Endothelial cell of umbilical vein (primary cell): ENCODE results near the gene DENND1C. TPM values are rescaled to one million over a fixed set of nuclear protein-coding genes. Genes with fewer than 3 reads are reported as not detected.

Source experiments
- BruUV-seq: library from RNA; stranded (reverse); fragments of 400-500 nt; replicated peaks from 2 replicates; lab custom pipeline; 2021; lab: Mats Ljungman, UMichigan
- CTCF ChIA-PET: fragments of 300-600, 350-600 bp; sonication (Branson Sonifier 250); formaldehyde crosslinking; loops from one replicate; lab custom pipeline; 2021; ENCODE audit warnings: antibody characterized with exemption, inconsistent platforms; lab: Charles Lee
- POLR2A ChIA-PET: fragments of 300-600, 350-600 bp; sonication (Branson Sonifier 250); formaldehyde crosslinking; loops from one replicate; lab custom pipeline; 2021; ENCODE audit warnings: antibody characterized with exemption, inconsistent platforms; lab: Charles Lee
- DNase-seq: peaks from one replicate; pipeline ENCODE4 v3.0.0-alpha.2; 2011; ENCODE audit warnings: low read depth, low spot score
- FAIRE-seq: peaks from 2 replicates; lab custom pipeline; 2011; peaks lifted over from hg19 to GRCh38; lab: Jason Lieb, UNC
- H2AFZ ChIP-seq: 2 replicates; pipeline ENCODE4 v1.6.0; 2012; ENCODE audit warnings: low read depth, low read length, control low read depth, inconsistent platforms
- H3K27ac ChIP-seq: 2 replicates; pipeline ENCODE4 v1.5.1; 2011; ENCODE audit warnings: low read depth, mild to moderate bottlenecking, control low read depth, low read length, moderate library complexity; ENCODE audit not compliant: insufficient read depth
- H3K27me3 ChIP-seq, 2 experiments: 2 replicates each; pipeline versions ENCODE4 v1.6.0 to v1.6.1; 2011; ENCODE audit warnings: low read length in 2 of 2, mixed read lengths in 1 of 2; ENCODE audit not compliant: control insufficient read depth in 2 of 2, insufficient read depth in 2 of 2
- H3K36me3 ChIP-seq, 2 experiments: 2 replicates in 1 of 2; 3 replicates in 1 of 2; pipeline ENCODE4 v1.5.1; 2011; ENCODE audit warnings: low read length in 2 of 2, mild to moderate bottlenecking in 1 of 2, moderate library complexity in 1 of 2; ENCODE audit not compliant: control insufficient read depth in 2 of 2, insufficient read depth in 2 of 2; ENCODE audit errors: extremely low read depth in 1 of 2
- H3K4me1 ChIP-seq: 3 replicates; pipeline ENCODE4 v1.5.1; 2011; ENCODE audit warnings: mild to moderate bottlenecking, low read length; ENCODE audit not compliant: control insufficient read depth, insufficient read depth; ENCODE audit errors: extremely low read depth
- H3K4me2 ChIP-seq: 2 replicates; pipeline ENCODE4 v1.6.1; 2011; ENCODE audit warnings: low read length, control low read depth, mixed read lengths; ENCODE audit not compliant: insufficient read depth
- H3K4me3 ChIP-seq, 3 experiments: fragments of 200-600 bp in 1 of 3; sonication (generic), shearing (Covaris generic) in 1 of 3; replicated peaks in 1 of 3; 2 replicates each; pipeline ENCODE4 v1.5.1; 2011 to 2016; ENCODE audit warnings: control low read depth in 3 of 3, low read length in 3 of 3, mild to moderate bottlenecking in 2 of 3, inconsistent platforms in 1 of 3, low read depth in 1 of 3, moderate library complexity in 1 of 3; ENCODE audit not compliant: insufficient read depth in 1 of 3
- H3K79me2 ChIP-seq: 2 replicates; pipeline ENCODE4 v1.6.0; 2012; ENCODE audit warnings: low read length, inconsistent platforms; ENCODE audit not compliant: control insufficient read depth, insufficient read depth
- H3K9ac ChIP-seq: replicated peaks from 2 replicates; pipeline ENCODE3; 2011; ENCODE audit warnings: low read length, control low read depth; ENCODE audit not compliant: insufficient read depth; ENCODE audit errors: extremely low read depth
- H3K9me1 ChIP-seq: replicated peaks from 3 replicates; pipeline ENCODE4 v1.6.0; 2011; ENCODE audit warnings: mild to moderate bottlenecking, low read length; ENCODE audit not compliant: control insufficient read depth, insufficient read depth; ENCODE audit errors: extremely low read depth
- H3K9me3 ChIP-seq: replicated peaks from 2 replicates; pipeline ENCODE4 v1.5.1; 2012; ENCODE audit warnings: low read length, inconsistent platforms; ENCODE audit not compliant: control insufficient read depth, insufficient read depth
- H4K20me1 ChIP-seq: replicated peaks from 2 replicates; pipeline ENCODE3; 2011; ENCODE audit warnings: mild to moderate bottlenecking, low read length; ENCODE audit not compliant: control insufficient read depth, insufficient read depth; ENCODE audit errors: extremely low read depth
- EZH2 ChIP-seq: IDR thresholded peaks from 2 replicates; pipeline ENCODE4 v1.6.1; 2012; ENCODE audit warnings: borderline replicate concordance, low read depth, mild to moderate bottlenecking, moderate library complexity, low read length, inconsistent platforms; ENCODE audit not compliant: severe bottlenecking
- FOS ChIP-seq: IDR thresholded peaks from 2 replicates; pipeline ENCODE4 v1.6.1; 2011; ENCODE audit warnings: mild to moderate bottlenecking, low read length, moderate library complexity, borderline replicate concordance; ENCODE audit not compliant: insufficient read depth
- GATA2 ChIP-seq: IDR thresholded peaks from 2 replicates; pipeline ENCODE4 v1.7.0; 2011; ENCODE audit warnings: low read depth, mild to moderate bottlenecking, moderate library complexity, mixed read lengths, low read length; ENCODE audit not compliant: insufficient read length, insufficient read depth
- JUN ChIP-seq: IDR thresholded peaks from 2 replicates; pipeline ENCODE4 v1.6.1; 2011; ENCODE audit warnings: borderline replicate concordance, low read depth; ENCODE audit not compliant: insufficient read length, insufficient read depth
- MYC ChIP-seq: IDR thresholded peaks from one replicate; pipeline ENCODE4 v1.6.1; 2011; ENCODE audit warnings: mild to moderate bottlenecking, low read depth, low read length
- POLR2A ChIP-seq: IDR thresholded peaks from 2 replicates; pipeline ENCODE4 v1.6.1; 2012; ENCODE audit warnings: low read depth, mild to moderate bottlenecking, control low read depth, low read length
- POLR2AphosphoS5 ChIP-seq: IDR thresholded peaks from 2 replicates; pipeline ENCODE4 v1.6.1; 2012; ENCODE audit warnings: low read depth, mild to moderate bottlenecking, control low read depth, low read length, moderate library complexity; ENCODE audit not compliant: insufficient read depth
- dilution Hi-C: fragments of 300-500 bp; cut with MboI; formaldehyde crosslinking; loops from one replicate; pipeline ENCODE4 v1.15.0; 2019; ENCODE audit warnings: low sequenced_read_pairs; ENCODE audit not compliant: extremely low pct_ligation_motif_present
- intact Hi-C: fragments of 100-400 bp; cut with micrococcal nuclease; formaldehyde crosslinking; loops from one replicate; pipeline ENCODE4 v1.10.0; 2022
- polyA plus RNA-seq, 4 experiments: library from polyadenylated mRNA; depleted of rRNA in 3 of 4; stranded (reverse) in 3 of 4; unstranded in 1 of 4; fragments of >200 nt; gene quantifications; 2 replicates each; pipeline versions ENCODE4 v1.2.1 to v1.2.3, GENCODE V29; 2011 to 2012; ENCODE audit warnings: missing spikeins in 1 of 4
- total RNA-seq: library from RNA; stranded (reverse); gene quantifications from 2 replicates; pipeline ENCODE4 v1.2.3, GENCODE V29; 2021
- TF ChIP-seq, protein P1 (sequence below): IDR thresholded peaks from 2 replicates; pipeline ENCODE4 v1.6.1; 2011; ENCODE audit not compliant: insufficient read depth, insufficient read length
- TF ChIP-seq, protein P2 (sequence below), 2 donors: IDR thresholded peaks; 1 replicate in 1 of 2; 2 replicates in 1 of 2; pipeline ENCODE4 v1.5.1; 2011; ENCODE audit warnings: low read length in 2 of 2, mild to moderate bottlenecking in 2 of 2, moderate library complexity in 2 of 2, control low read depth in 1 of 2, inconsistent platforms in 1 of 2, low read depth in 1 of 2; ENCODE audit not compliant: insufficient read depth in 1 of 2; ENCODE audit errors: extremely low read depth in 1 of 2

The DENND1C gene
- total and polyA plus RNA-seq, 2 donors (not counting 3 experiments of a cell fraction or from before 2014, with no cell fraction given) = not detected

DNA sequence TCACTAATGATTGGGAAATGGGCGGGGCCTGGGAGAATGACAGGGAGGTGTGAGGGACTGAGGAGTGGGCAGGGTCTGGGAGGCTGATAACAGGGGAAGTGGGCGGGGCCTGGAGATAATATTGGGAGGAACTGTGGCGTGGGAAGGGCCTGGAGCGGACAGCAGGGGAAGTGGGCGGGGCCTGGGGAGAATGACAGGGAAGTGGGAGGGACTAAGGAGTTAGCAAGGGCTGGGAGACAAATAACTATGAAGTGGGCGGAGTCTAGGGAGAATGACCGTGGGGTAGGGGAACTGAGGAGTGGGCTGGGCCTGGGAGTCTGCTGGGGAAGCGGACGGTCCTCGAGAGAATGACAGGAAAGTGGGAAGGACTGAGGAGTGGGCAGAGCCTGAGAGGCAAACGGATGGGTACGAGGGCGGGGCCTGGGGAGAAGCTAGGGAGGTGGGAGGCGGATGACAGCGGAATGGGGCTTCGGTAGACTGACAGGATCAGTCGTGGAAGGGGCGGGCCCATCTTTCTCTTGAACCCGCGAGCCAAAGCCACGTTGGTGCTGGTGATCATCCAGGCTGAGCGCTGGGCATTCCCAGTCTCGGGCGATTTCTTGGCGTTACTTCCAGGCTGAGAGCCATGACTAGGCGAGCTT is 34.6 kb upstream of the DENND1C start:
- POLR2A ChIA-PET = interaction anchor here (1.1 to 1.6 kb wide), 3 partner anchors 14 to 117 kb away, joined by 4 to 10 read pairs (median 5); partner anchors contain the start of genes KHSRP and TNFSF9
- peak overlapping the region; percentile 14 for H3K27ac ChIP-seq
- no peaks in the 10 kb centered on the region for H3K79me2 ChIP-seq
- H3K4me3 ChIP-seq = peak overlapping the region; percentile 14 to 53 (median 41)
- H3K9ac ChIP-seq = peak overlapping the region; percentile 36
- no peaks in the 10 kb centered on the region for H4K20me1 ChIP-seq
- peak; percentile 97 for DNase-seq
- dilution Hi-C loops (no loop called here), intact Hi-C loops (loop anchor here (1.0 kb wide), 6 partner anchors 14 to 390 kb away; no protein-coding TSS in a partner anchor)
- BruUV-seq = no TSS peak
- H3K4me2 ChIP-seq = peak overlapping the region; percentile 60
- FAIRE-seq = peak; percentile 94
- peak overlapping the region; percentile 90 for H2AFZ ChIP-seq
- TF ChIP-seq POLR2AphosphoS5 = peak; percentile 18
- TF ChIP-seq FOS = no peak
- peaks cover 4% of the 10 kb centered on the region for H3K4me1 ChIP-seq
- H3K36me3 ChIP-seq = no peaks in the 10 kb centered on the region
- H3K9me3 ChIP-seq = no peaks in the 10 kb centered on the region
- CTCF ChIA-PET = interaction anchor here (0.6 to 7.3 kb wide), 41 partner anchors 9 to 350 kb away, joined by 3 to 100 read pairs (median 4); partner anchors contain the start of genes DENND1C, GPR108, KHSRP and SLC25A23
- H3K9me1 ChIP-seq = no peaks in the 10 kb centered on the region
- no peaks in the 10 kb centered on the region for H3K27me3 ChIP-seq

DNA sequence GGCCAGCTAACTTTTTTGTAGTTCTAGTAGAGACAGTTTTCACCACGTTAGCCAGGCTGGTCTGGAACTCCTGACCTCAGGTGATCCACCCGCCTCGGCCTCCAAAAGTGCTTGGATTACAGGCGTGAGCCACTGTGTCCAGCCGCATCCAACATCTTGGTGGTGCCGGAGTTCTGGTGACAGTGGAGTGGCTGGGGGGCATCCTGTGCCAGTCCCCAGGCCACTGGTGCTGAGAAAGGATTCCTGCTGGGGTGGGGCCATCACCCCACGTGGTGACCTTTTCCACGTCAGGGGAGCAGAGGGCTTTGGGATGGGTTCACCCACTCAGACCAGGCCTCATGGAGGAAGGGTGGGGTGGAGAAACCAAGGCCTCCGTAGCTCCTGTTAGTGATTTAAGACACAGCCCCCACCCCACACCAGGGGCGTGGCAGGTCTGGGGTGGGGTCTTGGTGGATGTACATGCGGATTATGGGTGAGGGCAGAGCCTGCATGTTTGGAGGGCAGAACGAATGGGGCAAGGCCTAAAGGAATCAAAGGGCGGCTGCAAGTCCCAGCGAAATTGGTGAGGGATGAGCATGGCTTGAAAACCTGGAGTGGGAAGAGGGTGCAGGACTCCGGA is 33.4 kb upstream of the DENND1C start:
- POLR2A ChIA-PET = interaction anchor here (0.5 kb wide), 1 partner anchor 10 kb away, joined by 4 read pairs; no protein-coding TSS in a partner anchor
- H3K4me1 ChIP-seq = peaks cover 4% of the 10 kb centered on the region
- H3K27me3 ChIP-seq = no peaks in the 10 kb centered on the region
- no peak for DNase-seq
- H3K9ac ChIP-seq = no peak overlapping the region
- intact Hi-C loops = no loop called here
- no peak for FAIRE-seq
- no peaks in the 10 kb centered on the region for H4K20me1 ChIP-seq
- no peaks in the 10 kb centered on the region for H3K36me3 ChIP-seq
- no peak overlapping the region for H3K4me3 ChIP-seq
- no peaks in the 10 kb centered on the region for H3K9me3 ChIP-seq
- no peaks in the 10 kb centered on the region for H3K79me2 ChIP-seq
- H3K9me1 ChIP-seq = no peaks in the 10 kb centered on the region
- BruUV-seq = no TSS peak
- no peak overlapping the region for H3K4me2 ChIP-seq
- dilution Hi-C loops = no loop called here
- TF ChIP-seq JUN = no peak
- TF ChIP-seq, protein P1, sequence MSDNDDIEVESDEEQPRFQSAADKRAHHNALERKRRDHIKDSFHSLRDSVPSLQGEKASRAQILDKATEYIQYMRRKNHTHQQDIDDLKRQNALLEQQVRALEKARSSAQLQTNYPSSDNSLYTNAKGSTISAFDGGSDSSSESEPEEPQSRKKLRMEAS = no peak
- TF ChIP-seq, protein P2, sequence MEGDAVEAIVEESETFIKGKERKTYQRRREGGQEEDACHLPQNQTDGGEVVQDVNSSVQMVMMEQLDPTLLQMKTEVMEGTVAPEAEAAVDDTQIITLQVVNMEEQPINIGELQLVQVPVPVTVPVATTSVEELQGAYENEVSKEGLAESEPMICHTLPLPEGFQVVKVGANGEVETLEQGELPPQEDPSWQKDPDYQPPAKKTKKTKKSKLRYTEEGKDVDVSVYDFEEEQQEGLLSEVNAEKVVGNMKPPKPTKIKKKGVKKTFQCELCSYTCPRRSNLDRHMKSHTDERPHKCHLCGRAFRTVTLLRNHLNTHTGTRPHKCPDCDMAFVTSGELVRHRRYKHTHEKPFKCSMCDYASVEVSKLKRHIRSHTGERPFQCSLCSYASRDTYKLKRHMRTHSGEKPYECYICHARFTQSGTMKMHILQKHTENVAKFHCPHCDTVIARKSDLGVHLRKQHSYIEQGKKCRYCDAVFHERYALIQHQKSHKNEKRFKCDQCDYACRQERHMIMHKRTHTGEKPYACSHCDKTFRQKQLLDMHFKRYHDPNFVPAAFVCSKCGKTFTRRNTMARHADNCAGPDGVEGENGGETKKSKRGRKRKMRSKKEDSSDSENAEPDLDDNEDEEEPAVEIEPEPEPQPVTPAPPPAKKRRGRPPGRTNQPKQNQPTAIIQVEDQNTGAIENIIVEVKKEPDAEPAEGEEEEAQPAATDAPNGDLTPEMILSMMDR (IDR thresholded peaks at IDR 0.05; ENCODE audit: extremely low read depth in 1 of 2, insufficient read depth in 1 of 2, low read depth in 1 of 2, low read length in 2 of 2) = no peak
- TF ChIP-seq EZH2 = no peak
- TF ChIP-seq MYC = no peak
- no peak for TF ChIP-seq FOS
- TF ChIP-seq GATA2 = no peak
- no peak for TF ChIP-seq POLR2AphosphoS5
- TF ChIP-seq POLR2A = no peak
- CTCF ChIA-PET = no interaction called here
- H3K27ac ChIP-seq = no peak overlapping the region
- no peak overlapping the region for H2AFZ ChIP-seq
